CD14-positive monocyte (primary cell): ENCODE results near the gene PUM1. TPM values are rescaled to one million over a fixed set of nuclear protein-coding genes. Genes with fewer than 3 reads are reported as not detected.

Source experiments
- DNase-seq, 3 donors: peaks; one replicate each; pipeline ENCODE4 v3.0.0-alpha.2; 2011 to 2022
- H2AFZ ChIP-seq: 2 replicates; pipeline ENCODE4 v1.6.0; 2012; ENCODE audit warnings: mild to moderate bottlenecking, low read depth, low read length, inconsistent platforms; ENCODE audit not compliant: insufficient read depth, poor library complexity, severe bottlenecking
- H3K27ac ChIP-seq, 2 donors: 1 replicate in 1 of 2; 2 replicates in 1 of 2; pipeline ENCODE4 v1.5.1; 2012 to 2013; ENCODE audit warnings: low read length in 2 of 2, control low read depth in 1 of 2, inconsistent platforms in 1 of 2, low read depth in 1 of 2, mild to moderate bottlenecking in 1 of 2
- H3K27me3 ChIP-seq, 2 donors: one replicate each; pipeline versions ENCODE4 v1.6.0 to v1.6.1; 2011 to 2013; ENCODE audit warnings: low read length in 2 of 2; ENCODE audit not compliant: control insufficient read depth in 2 of 2, insufficient read depth in 2 of 2
- H3K36me3 ChIP-seq, 2 donors: replicated peaks in 1 of 2; 1 replicate in 1 of 2; 2 replicates in 1 of 2; pipeline versions ENCODE4 v1.5.1 to v1.6.1; 2012 to 2013; ENCODE audit warnings: low read length in 2 of 2, control low read depth in 1 of 2, inconsistent platforms in 1 of 2, mild to moderate bottlenecking in 1 of 2; ENCODE audit not compliant: insufficient read depth in 2 of 2, control insufficient read depth in 1 of 2
- H3K4me1 ChIP-seq, 2 donors: 1 replicate in 1 of 2; 2 replicates in 1 of 2; pipeline versions ENCODE4 v1.5.1 to v1.6.1; 2012 to 2013; ENCODE audit warnings: low read length in 2 of 2, control low read depth in 1 of 2, inconsistent platforms in 1 of 2, mild to moderate bottlenecking in 1 of 2, moderate library complexity in 1 of 2; ENCODE audit not compliant: insufficient read depth in 2 of 2, control insufficient read depth in 1 of 2
- H3K4me2 ChIP-seq: replicated peaks from 2 replicates; pipeline ENCODE3; 2012; ENCODE audit warnings: low read length, moderate library complexity, mild to moderate bottlenecking; ENCODE audit not compliant: poor library complexity, severe bottlenecking; ENCODE audit errors: extremely low read depth
- H3K4me3 ChIP-seq, 3 experiments: fragments of 200-600 bp in 1 of 3; sonication (generic) in 1 of 3; replicated peaks in 1 of 3; 1 replicate in 2 of 3; 2 replicates in 1 of 3; pipeline ENCODE4 v1.5.1; 2011 to 2013; ENCODE audit warnings: low read length in 3 of 3, mild to moderate bottlenecking in 3 of 3, control low read depth in 2 of 3, low read depth in 2 of 3, inconsistent platforms in 1 of 3, moderate library complexity in 1 of 3
- H3K79me2 ChIP-seq: 2 replicates; pipeline ENCODE4 v1.6.0; 2012; ENCODE audit warnings: mild to moderate bottlenecking, control low read depth, inconsistent platforms, low read length, moderate library complexity; ENCODE audit not compliant: insufficient read depth
- H3K9ac ChIP-seq: 2 replicates; pipeline ENCODE4 v1.6.0; 2017; ENCODE audit warnings: low read length, mild to moderate bottlenecking; ENCODE audit not compliant: insufficient read depth, poor library complexity, severe bottlenecking
- H3K9me3 ChIP-seq, 2 donors: replicated peaks in 1 of 2; 1 replicate in 1 of 2; 2 replicates in 1 of 2; pipeline versions ENCODE4 v1.5.1 to v1.6.1; 2012 to 2013; ENCODE audit warnings: low read length in 2 of 2, control low read depth in 1 of 2; ENCODE audit not compliant: control insufficient read depth in 1 of 2, insufficient read depth in 1 of 2
- H4K20me1 ChIP-seq: 2 replicates; pipeline ENCODE4 v1.6.0; 2012; ENCODE audit warnings: mild to moderate bottlenecking, low read length, control low read depth, moderate library complexity; ENCODE audit not compliant: insufficient read depth
- H3K27ac Mint-ChIP-seq, 7 donors: one replicate each; pipeline ENCODE4 v1.8.0; 2020; ENCODE audit warnings: mild to moderate bottlenecking in 7 of 7, mixed read lengths in 7 of 7, moderate library complexity in 6 of 7, inconsistent platforms in 2 of 7
- H3K27me3 Mint-ChIP-seq, 3 donors: one replicate each; pipeline ENCODE4 v1.8.0; 2021 to 2022; ENCODE audit warnings: low read depth in 3 of 3, mild to moderate bottlenecking in 3 of 3, mixed read lengths in 3 of 3, moderate library complexity in 3 of 3, inconsistent platforms in 1 of 3
- H3K36me3 Mint-ChIP-seq, 2 donors: one replicate each; pipeline ENCODE4 v1.8.0; 2020; ENCODE audit warnings: mixed read lengths in 2 of 2, inconsistent platforms in 1 of 2, mild to moderate bottlenecking in 1 of 2
- H3K4me1 Mint-ChIP-seq: one replicate; pipeline ENCODE4 v1.8.0; 2020; ENCODE audit warnings: mild to moderate bottlenecking, mixed read lengths
- H3K4me3 Mint-ChIP-seq, 2 donors: one replicate each; pipeline ENCODE4 v1.8.0; 2020; ENCODE audit warnings: mild to moderate bottlenecking in 2 of 2, mixed read lengths in 2 of 2, moderate library complexity in 1 of 2
- H3K9me3 Mint-ChIP-seq, 7 donors: one replicate each; pipeline ENCODE4 v1.8.0; 2020 to 2022; ENCODE audit warnings: mixed read lengths in 7 of 7, mild to moderate bottlenecking in 6 of 7, moderate library complexity in 6 of 7, inconsistent platforms in 2 of 7
- WGBS: methylation state at CpG from one replicate; pipeline ENCODE4 v1.1.5; 2013; ENCODE audit warnings: missing lambda C conversion rate; ENCODE audit not compliant: insufficient coverage; 5-methylcytosine and 5-hydroxymethylcytosine counted together
- intact Hi-C, 2 donors: fragments of 100-400 bp; cut with micrococcal nuclease; formaldehyde crosslinking; loops; one replicate each; pipeline versions ENCODE4 v1.15.0 to v1.15.1; 2023
- polyA plus RNA-seq, 3 donors: library from polyadenylated mRNA; depleted of rRNA in 1 of 3; unstranded in 2 of 3; stranded (reverse) in 1 of 3; fragments of 300-500 nt in 2 of 3; fragments of >200 nt in 1 of 3; fragmentation: Illumina TruSeq in 2 of 3; gene quantifications; 1 replicate in 2 of 3; 2 replicates in 1 of 3; pipeline ENCODE4 v1.2.3, GENCODE V29; 2012 to 2021
- TF ChIP-seq, protein P1 (sequence below): fragments of 200-600 bp; IDR thresholded peaks from one replicate; pipeline ENCODE4 v1.8.0; 2022; ENCODE audit warnings: antibody characterized with exemption, mild to moderate bottlenecking

Gene PUM1
- polyA plus RNA-seq, 3 donors = 55.0 to 86.1 (median 62.4) TPM

GRCh38 chr1:30988045-30988444 lies 77.5 kb downstream of the PUM1 start:
- H3K9me3 ChIP-seq = no peaks in the 10 kb centered on the region
- peaks cover 100% of the 10 kb centered on the region for H3K79me2 ChIP-seq
- Mint-ChIP-seq H3K9me3 (no peaks in the 10 kb centered on the region), H3K4me1 (peaks cover 66% of the 10 kb centered on the region), H3K36me3 (peaks cover 40 to 60% of the 10 kb centered on the region in 2 donors), H3K27ac (peak overlapping the region in 1 of 7 donors; percentile 38), H3K27me3 (no peaks in the 10 kb centered on the region), H3K4me3 (no peak overlapping the region)
- no peak overlapping the region for H3K9ac ChIP-seq
- H2AFZ ChIP-seq = no peak overlapping the region
- H3K4me1 ChIP-seq = peaks cover 20 to 22% of the 10 kb centered on the region in 2 donors
- no peak for DNase-seq
- TF ChIP-seq, protein P1, sequence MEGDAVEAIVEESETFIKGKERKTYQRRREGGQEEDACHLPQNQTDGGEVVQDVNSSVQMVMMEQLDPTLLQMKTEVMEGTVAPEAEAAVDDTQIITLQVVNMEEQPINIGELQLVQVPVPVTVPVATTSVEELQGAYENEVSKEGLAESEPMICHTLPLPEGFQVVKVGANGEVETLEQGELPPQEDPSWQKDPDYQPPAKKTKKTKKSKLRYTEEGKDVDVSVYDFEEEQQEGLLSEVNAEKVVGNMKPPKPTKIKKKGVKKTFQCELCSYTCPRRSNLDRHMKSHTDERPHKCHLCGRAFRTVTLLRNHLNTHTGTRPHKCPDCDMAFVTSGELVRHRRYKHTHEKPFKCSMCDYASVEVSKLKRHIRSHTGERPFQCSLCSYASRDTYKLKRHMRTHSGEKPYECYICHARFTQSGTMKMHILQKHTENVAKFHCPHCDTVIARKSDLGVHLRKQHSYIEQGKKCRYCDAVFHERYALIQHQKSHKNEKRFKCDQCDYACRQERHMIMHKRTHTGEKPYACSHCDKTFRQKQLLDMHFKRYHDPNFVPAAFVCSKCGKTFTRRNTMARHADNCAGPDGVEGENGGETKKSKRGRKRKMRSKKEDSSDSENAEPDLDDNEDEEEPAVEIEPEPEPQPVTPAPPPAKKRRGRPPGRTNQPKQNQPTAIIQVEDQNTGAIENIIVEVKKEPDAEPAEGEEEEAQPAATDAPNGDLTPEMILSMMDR = no peak
- H3K4me3 ChIP-seq = no peak overlapping the region
- H3K4me2 ChIP-seq = no peak overlapping the region
- WGBS = no CpG with 5 or more reads among the region's 1 CpG
- H3K27me3 ChIP-seq = no peaks in the 10 kb centered on the region
- H4K20me1 ChIP-seq = peaks cover 96% of the 10 kb centered on the region
- intact Hi-C loops = no loop called here
- H3K36me3 ChIP-seq = peaks cover 28 to 72% of the 10 kb centered on the region in 2 donors
- peak overlapping the region in 1 of 2 donors; percentile 54 for H3K27ac ChIP-seq

DNA sequence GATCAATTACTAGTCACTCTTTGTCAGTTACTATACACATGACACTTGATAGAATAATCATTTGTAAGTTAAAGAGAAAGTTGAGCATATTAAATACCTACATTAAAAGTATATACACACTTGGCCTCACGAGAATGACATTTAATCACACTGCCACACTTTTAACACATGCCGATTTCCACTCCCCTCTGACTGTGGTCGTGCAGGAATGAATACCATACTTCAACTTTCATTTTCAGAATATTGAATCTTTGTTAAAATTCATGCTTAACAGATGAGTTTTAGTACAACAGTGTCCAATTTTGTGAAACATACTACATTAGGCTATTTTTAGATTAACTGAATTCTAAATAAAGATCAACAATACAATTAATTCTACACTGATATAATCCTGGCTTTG lies 78.8 kb downstream of the PUM1 start:
- TF ChIP-seq, protein P1 = no peak
- Histone ChIP-seq H3K4me2 (no peak overlapping the region), H3K4me1 (peaks cover 31 to 34% of the 10 kb centered on the region in 2 donors), H3K27ac (peak overlapping the region in 1 of 2 donors; percentile 17), H3K36me3 (peaks cover 15 to 59% of the 10 kb centered on the region in 2 donors), H3K27me3 (no peaks in the 10 kb centered on the region), H4K20me1 (peaks cover 84% of the 10 kb centered on the region), H2AFZ (no peak overlapping the region), H3K9ac (no peak overlapping the region), H3K9me3 (no peaks in the 10 kb centered on the region), H3K4me3 (no peak overlapping the region), H3K79me2 (peaks cover 96% of the 10 kb centered on the region)
- H3K27ac Mint-ChIP-seq = peak overlapping the region in 1 of 7 donors; percentile 56
- intact Hi-C loops = no loop called here
- WGBS = no CpG with 5 or more reads among the region's 3 CpGs
- DNase-seq = no peak
- H3K4me1 Mint-ChIP-seq = peaks cover 68% of the 10 kb centered on the region
- H3K27me3 Mint-ChIP-seq = no peaks in the 10 kb centered on the region
- no peaks in the 10 kb centered on the region for H3K9me3 Mint-ChIP-seq
- H3K4me3 Mint-ChIP-seq = no peak overlapping the region
- peaks cover 35 to 51% of the 10 kb centered on the region in 2 donors for H3K36me3 Mint-ChIP-seq
